Fibroblast of mammary gland (primary cell): ENCODE measurements around the gene GALNT17.

ENCODE experiments used
- DNase-seq: peaks from one replicate; pipeline ENCODE4 v3.0.0-alpha.2; 2010; ENCODE audit warnings: low read depth
- H3K4me3 ChIP-seq: 2 replicates; pipeline ENCODE4 v1.5.1; 2011; ENCODE audit warnings: low read depth, mild to moderate bottlenecking, low read length, moderate library complexity; ENCODE audit not compliant: control insufficient read depth
- CTCF ChIP-seq: conservative IDR thresholded peaks from 2 replicates; pipeline ENCODE4 v1.5.1; 2011; ENCODE audit warnings: low read depth, low read length, inconsistent platforms; ENCODE audit not compliant: control insufficient read depth, insufficient read depth

The GALNT17 gene

GRCh38 chr7:71712653-71713180 is 580.8 kb downstream of the GALNT17 start:
- no peak for DNase-seq
- TF ChIP-seq CTCF: no peak
- no peak overlapping the region for H3K4me3 ChIP-seq

GRCh38 chr7:71716690-71717089 is 584.7 kb downstream of the GALNT17 start:
- H3K4me3 ChIP-seq: no peak overlapping the region
- no peak for TF ChIP-seq CTCF
- no peak for DNase-seq

GRCh38 chr7:71718563-71718962 is 586.6 kb downstream of the GALNT17 start:
- no peak for DNase-seq
- H3K4me3 ChIP-seq: no peak overlapping the region
- TF ChIP-seq CTCF: no peak

- H3K4me3 ChIP-seq: no peak overlapping the region
- no peak for TF ChIP-seq CTCF
- no peak for DNase-seq
Observed at GRCh38 chr7:71721742-71722141, 589.8 kb downstream of the GALNT17 start.

GRCh38 chr7:71723859-71724258 is 591.9 kb downstream of the GALNT17 start:
- no peak overlapping the region for H3K4me3 ChIP-seq
- no peak for TF ChIP-seq CTCF
- DNase-seq: no peak

GRCh38 chr7:71727347-71727746 is 595.4 kb downstream of the GALNT17 start:
- no peak for DNase-seq
- no peak overlapping the region for H3K4me3 ChIP-seq
- TF ChIP-seq CTCF: no peak

- H3K4me3 ChIP-seq: no peak overlapping the region
- no peak for TF ChIP-seq CTCF
- no peak for DNase-seq
Observed at GRCh38 chr7:71731740-71732139, 599.8 kb downstream of the GALNT17 start.
